ENCODE data around the gene PDZD7.

DNA sequence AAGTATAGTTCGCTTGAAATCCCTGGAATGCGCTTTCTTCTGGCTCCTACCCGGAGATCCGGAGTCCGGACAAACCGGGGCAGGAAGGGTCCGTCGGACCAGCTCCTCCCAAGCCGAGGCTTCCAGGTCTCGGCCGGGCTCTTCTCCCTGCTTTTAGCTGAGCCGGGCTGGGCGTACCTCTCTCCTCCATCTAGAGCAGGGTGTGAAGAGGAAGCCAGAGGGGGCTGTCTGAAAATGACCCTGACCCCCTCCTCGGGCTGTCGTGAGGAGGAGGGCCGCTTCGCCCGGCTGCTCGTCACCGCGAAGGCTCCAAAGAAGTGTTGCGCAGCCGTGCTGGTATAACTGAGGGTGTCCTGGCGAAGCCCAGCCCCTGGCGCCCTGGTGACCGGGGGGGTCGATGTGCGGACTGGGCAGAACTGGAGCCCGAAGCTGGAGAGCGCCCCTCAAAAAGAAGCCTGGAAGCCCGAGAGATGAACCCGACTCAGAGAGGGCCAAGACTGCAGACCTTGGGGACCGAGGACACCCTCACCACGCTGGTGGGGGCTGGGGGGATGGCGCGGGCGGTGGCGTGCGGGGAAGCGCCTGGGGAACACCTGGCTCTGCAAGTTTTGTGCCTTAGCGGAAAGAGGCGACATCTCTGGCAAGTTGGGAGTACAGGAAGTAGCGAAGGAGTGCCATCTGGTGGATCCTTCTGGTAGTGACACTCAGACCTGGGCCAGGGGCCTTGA lies 36.6 kb upstream of the PDZD7 start:
- peak; percentile 85 to 90 (median 88) for TF ChIP-seq CTCF (IDR thresholded peaks at IDR 0.05)
- no peak for TF ChIP-seq POLR2A (IDR thresholded peaks at IDR 0.05)
- peak in 1 of 2 donors; percentile 27 for TF ChIP-seq EP300 (IDR thresholded peaks at IDR 0.05)
